ENCODE data around the gene LYL1.

DNA sequence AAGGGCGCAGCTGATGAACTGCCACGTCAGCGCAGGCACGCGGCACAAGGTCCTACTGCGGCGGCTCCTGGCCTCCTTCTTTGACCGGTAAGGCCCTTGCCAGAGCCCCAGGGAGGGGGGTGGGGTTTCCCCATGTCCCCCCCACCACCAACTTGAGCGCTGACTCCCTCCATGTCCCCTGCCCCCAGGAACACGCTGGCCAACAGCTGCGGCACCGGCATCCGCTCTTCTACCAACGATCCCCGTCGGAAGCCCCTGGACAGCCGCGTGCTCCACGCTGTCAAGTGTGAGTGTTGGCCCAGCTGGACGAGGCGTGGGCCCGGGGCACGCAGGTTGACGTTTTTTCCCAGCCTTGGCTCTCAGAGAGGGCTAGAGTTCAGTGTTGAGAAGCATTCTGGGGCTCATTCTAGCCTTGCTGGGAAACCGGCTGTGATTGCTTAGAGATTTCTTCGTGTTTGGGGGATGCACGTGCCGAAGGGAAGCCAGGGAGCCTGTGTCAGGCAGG, 34.7 kb upstream of the LYL1 start:
- TF ChIP-seq, protein P1, sequence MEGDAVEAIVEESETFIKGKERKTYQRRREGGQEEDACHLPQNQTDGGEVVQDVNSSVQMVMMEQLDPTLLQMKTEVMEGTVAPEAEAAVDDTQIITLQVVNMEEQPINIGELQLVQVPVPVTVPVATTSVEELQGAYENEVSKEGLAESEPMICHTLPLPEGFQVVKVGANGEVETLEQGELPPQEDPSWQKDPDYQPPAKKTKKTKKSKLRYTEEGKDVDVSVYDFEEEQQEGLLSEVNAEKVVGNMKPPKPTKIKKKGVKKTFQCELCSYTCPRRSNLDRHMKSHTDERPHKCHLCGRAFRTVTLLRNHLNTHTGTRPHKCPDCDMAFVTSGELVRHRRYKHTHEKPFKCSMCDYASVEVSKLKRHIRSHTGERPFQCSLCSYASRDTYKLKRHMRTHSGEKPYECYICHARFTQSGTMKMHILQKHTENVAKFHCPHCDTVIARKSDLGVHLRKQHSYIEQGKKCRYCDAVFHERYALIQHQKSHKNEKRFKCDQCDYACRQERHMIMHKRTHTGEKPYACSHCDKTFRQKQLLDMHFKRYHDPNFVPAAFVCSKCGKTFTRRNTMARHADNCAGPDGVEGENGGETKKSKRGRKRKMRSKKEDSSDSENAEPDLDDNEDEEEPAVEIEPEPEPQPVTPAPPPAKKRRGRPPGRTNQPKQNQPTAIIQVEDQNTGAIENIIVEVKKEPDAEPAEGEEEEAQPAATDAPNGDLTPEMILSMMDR (IDR thresholded peaks at IDR 0.05) = no peak
- TF ChIP-seq POLR2A (IDR thresholded peaks at IDR 0.05) = no peak

Measured in adrenal gland (tissue), 5 donors.